T-helper 17 cell (primary cell): ENCODE results near the gene OR2S2. TPM values are rescaled to one million over a fixed set of nuclear protein-coding genes. Genes with fewer than 3 reads are reported as not detected.
"Not testable (repeated sequence)": the region's sequence is repeated elsewhere in the genome, so short reads cannot be mapped to it uniquely, and the experiment has no call there.

Experiments used
- ATAC-seq: fragments of 150-1000 bp; cut with Tn5 transposase; 2 replicates; pipeline ENCODE4 v1.10.0; 2021; ENCODE audit warnings: mild to moderate bottlenecking, moderate library complexity
- DNase-seq, 3 donors: peaks; one replicate each; pipeline versions ENCODE4 v3.0.0 to v3.0.0-alpha.2; 2020 to 2021
- H3K9me3 ChIP-seq: one replicate; pipeline ENCODE4 v1.7.0; 2013; ENCODE audit warnings: low read length, mild to moderate bottlenecking; ENCODE audit not compliant: control insufficient read depth, poor library complexity, severe bottlenecking
- H3K27ac Mint-ChIP-seq: one replicate; pipeline ENCODE4 v1.8.0; 2022; ENCODE audit warnings: mild to moderate bottlenecking, moderate library complexity, mixed read lengths
- H3K27me3 Mint-ChIP-seq: one replicate; pipeline ENCODE4 v1.8.0; 2022; ENCODE audit warnings: mixed read lengths
- H3K36me3 Mint-ChIP-seq: one replicate; pipeline ENCODE4 v1.8.0; 2022; ENCODE audit warnings: low read depth, mixed read lengths
- H3K4me1 Mint-ChIP-seq: one replicate; pipeline ENCODE4 v1.8.0; 2022; ENCODE audit warnings: mild to moderate bottlenecking, mixed read lengths
- H3K4me3 Mint-ChIP-seq: one replicate; pipeline ENCODE4 v1.8.0; 2022; ENCODE audit warnings: mild to moderate bottlenecking, moderate library complexity, mixed read lengths
- total RNA-seq, 4 donors: library from RNA in 2 of 4; stranded (reverse) in 2 of 4; gene quantifications; one replicate each; pipeline ENCODE4 v1.2.3 and lab custom pipeline; 2022 to 2026

Gene OR2S2
- total RNA-seq, 2 donors from 2014 or later, result not detected

DNA sequence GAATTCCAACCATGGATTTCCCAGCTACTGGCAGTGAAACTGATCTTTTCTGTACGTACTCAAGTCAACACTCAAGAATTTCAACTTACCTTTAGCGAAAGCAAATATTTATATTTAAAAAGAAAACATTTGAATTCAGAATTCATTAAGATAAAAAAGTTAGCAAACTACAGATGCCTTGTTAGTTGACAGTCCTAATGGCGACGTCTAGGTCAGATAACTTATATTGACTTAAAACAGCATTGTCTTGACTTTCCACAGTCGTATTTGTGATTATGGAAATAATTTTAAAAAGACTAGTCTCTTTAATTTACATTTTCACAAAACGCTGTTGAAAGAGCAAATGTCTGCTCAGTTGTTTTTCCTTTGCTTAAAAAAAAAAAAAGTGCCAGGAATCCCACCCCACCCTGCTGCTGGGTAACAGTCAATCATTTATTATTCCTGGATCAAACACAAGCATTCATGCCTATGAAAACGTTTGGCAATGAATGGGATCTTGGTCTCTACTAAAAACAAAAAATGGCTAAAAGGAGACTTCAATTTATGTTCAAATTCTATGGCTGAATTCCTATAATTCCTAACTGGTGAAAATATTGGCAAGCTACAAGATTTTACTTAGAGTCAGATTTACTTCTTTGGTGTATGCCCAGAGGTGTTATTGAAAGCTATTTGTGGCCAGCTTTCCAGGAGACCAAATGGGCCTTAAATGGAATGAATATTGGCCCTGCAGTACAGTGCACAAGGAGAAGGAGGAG, 22.0 kb downstream of the OR2S2 start:
- peaks cover 32% of the 10 kb centered on the region for H3K4me1 Mint-ChIP-seq
- no peak for DNase-seq
- peaks cover 3% of the 10 kb centered on the region for H3K9me3 ChIP-seq
- H3K27me3 Mint-ChIP-seq, result no peaks in the 10 kb centered on the region
- ATAC-seq, result no peak
- no peak overlapping the region for H3K27ac Mint-ChIP-seq
- no peaks in the 10 kb centered on the region for H3K36me3 Mint-ChIP-seq
- no peak overlapping the region for H3K4me3 Mint-ChIP-seq

DNA sequence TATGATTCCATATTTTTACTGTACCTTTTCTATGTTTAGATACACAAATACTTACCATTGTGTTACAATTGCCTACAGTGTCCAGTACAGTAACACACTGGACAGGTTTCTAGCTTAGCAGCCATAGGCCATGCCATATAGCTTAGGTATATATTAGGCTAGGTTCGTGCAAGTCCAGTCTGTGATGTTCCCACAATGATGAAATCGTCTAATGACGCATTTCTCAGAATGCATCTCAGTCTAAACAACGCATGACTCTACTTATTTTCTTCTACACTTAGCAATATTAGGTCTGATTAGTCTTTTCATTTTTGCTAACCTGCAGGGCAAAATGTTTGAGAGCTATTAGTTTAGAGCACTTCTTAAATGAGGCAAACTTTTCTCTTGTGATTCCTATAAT, 22.7 kb downstream of the OR2S2 start:
- Mint-ChIP-seq H3K4me1 (peaks cover 25% of the 10 kb centered on the region), H3K27me3 (no peaks in the 10 kb centered on the region), H3K36me3 (no peaks in the 10 kb centered on the region), H3K27ac (no peak overlapping the region), H3K4me3 (no peak overlapping the region)
- DNase-seq (no peak), ATAC-seq (no peak)
- H3K9me3 ChIP-seq, result peaks cover 3% of the 10 kb centered on the region

DNA sequence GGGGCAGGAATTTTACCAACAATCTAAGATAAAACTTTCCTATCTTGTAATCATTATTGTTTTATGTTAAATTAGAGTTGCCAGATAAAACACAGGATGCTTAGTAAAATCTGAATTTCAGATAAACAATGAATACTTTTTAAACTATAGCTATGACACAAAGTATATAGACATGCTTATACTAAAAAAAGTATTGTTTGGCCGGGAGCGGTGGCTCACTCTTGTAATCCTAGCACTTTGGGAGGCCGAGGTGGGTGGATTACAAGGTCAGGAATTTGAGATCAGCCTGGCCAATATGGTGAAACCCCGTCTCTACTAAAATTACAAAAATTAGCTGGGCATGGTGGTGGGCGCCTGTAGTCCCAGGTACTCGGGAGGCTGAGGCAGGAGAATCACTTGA, 23.9 kb downstream of the OR2S2 start:
- not testable (repeated sequence) for H3K36me3 Mint-ChIP-seq, DNase-seq, H3K9me3 ChIP-seq, ATAC-seq, H3K4me3 Mint-ChIP-seq, H3K27me3 Mint-ChIP-seq
- Mint-ChIP-seq H3K27ac (peak overlapping the region; percentile 32), H3K4me1 (peaks cover 17% of the 10 kb centered on the region)

DNA sequence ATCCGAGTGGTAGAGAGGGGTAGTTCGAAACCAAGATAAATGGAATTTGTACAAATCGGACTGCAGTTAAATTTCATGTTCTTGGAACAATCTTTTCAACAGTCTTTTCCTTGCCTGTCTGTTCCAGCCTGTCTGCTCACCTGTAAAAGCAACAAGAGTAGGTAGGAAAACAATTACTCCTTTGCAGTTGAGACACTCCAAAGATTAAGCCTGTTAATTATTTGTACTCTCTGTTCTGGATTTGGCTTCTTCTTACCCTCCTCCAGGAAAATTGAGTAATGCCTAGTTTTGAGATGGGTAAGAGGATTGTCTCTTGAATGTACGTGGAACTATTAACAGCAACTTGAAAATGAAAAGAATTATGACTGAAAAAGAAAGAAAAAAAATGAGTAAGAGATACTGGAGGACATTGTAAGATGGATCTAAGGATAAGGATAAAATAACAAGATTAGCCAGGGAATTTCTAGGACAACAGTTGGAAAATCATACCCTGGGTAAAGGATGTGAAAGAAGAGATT, 24.3 kb downstream of the OR2S2 start:
- no peaks in the 10 kb centered on the region for H3K36me3 Mint-ChIP-seq
- H3K27ac Mint-ChIP-seq, result peak overlapping the region; percentile 32
- ATAC-seq, result no peak
- H3K27me3 Mint-ChIP-seq, result no peaks in the 10 kb centered on the region
- no peak overlapping the region for H3K4me3 Mint-ChIP-seq
- H3K4me1 Mint-ChIP-seq, result peaks cover 13% of the 10 kb centered on the region
- H3K9me3 ChIP-seq, result peaks cover 3% of the 10 kb centered on the region
- no peak for DNase-seq

DNA sequence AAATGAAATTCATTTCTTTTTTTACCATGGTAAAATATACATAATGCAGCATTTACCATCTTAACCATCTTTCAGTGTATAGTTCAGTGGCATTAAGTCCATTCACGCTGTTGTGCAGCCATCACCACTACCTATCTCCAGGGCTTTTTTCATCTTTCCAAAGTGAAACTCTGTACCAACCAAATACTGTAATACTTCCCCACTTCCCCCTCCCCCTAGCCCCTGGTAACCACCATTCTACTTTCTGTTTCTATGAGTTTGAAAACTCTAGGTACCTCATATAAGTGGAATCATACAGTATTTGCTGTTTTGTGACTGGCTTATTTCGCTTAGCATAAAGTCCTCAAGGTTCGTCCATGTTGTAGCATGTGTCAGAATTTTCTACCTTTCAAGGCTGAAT, 25.2 kb downstream of the OR2S2 start:
- peaks cover 3% of the 10 kb centered on the region for H3K9me3 ChIP-seq
- no peak overlapping the region for H3K4me3 Mint-ChIP-seq
- H3K27ac Mint-ChIP-seq, result no peak overlapping the region
- no peaks in the 10 kb centered on the region for H3K27me3 Mint-ChIP-seq
- H3K36me3 Mint-ChIP-seq, result no peaks in the 10 kb centered on the region
- ATAC-seq (no peak), DNase-seq (no peak)
- H3K4me1 Mint-ChIP-seq, result peaks cover 7% of the 10 kb centered on the region

DNA sequence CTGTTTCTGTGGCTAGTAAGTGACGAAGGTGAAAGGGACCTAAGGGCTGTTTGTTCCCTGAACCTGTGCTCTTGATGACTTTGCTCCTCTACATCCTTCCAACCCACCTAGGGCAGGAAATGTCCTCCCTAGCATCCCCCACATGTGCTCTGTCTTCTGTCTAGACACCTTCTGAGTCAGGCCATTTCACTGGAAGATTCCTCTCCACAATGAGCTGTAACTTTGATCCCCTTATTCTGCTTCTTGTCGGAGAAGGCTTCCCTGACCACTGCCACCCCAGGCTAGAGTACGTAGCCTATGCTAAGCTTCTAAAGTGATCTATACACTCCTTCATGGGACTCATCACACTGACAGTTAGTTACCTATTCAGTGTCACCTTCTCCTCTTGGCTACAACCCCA, 27.0 kb downstream of the OR2S2 start:
- no peak for ATAC-seq
- no peak for DNase-seq
- H3K9me3 ChIP-seq, result no peaks in the 10 kb centered on the region
- Mint-ChIP-seq H3K4me1 (peaks cover 7% of the 10 kb centered on the region), H3K36me3 (no peaks in the 10 kb centered on the region), H3K27ac (no peak overlapping the region), H3K4me3 (no peak overlapping the region), H3K27me3 (peaks cover 7% of the 10 kb centered on the region)

DNA sequence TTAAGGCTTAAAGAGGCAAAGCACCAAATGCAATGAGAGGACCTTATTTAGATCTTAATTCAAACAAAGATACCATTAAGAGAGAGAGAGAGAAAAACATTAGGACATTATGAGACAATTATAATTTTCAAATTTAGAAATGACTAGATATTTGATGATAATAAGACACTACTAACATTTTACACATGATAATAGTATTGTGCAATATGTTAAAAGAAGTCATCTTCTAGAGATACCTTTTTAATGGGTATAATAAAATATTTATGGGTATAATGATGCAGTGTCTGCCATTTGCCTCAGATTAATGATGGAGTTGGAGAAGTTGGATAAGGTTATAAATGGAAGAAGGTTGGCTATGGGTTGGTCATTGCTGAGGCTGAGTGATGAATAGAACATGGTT, 27.4 kb downstream of the OR2S2 start:
- H3K4me3 Mint-ChIP-seq, result no peak overlapping the region
- no peaks in the 10 kb centered on the region for H3K9me3 ChIP-seq
- no peak overlapping the region for H3K27ac Mint-ChIP-seq
- peaks cover 7% of the 10 kb centered on the region for H3K4me1 Mint-ChIP-seq
- DNase-seq (no peak), ATAC-seq (no peak)
- H3K36me3 Mint-ChIP-seq, result no peaks in the 10 kb centered on the region
- H3K27me3 Mint-ChIP-seq, result peaks cover 7% of the 10 kb centered on the region

DNA sequence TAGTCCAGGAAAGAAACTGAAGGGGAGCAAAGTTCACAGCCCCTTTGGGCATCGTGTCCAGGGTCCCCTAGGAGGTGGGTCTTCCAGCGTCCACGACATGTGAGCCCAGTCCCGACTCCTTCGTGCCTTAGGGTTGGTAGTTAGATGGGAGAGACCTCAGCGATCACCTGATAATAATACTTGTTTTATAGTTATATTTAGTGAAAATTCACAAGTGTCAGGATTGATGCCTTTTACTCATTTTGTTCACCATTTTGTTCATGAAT, 28.6 kb downstream of the OR2S2 start:
- H3K9me3 ChIP-seq, result no peaks in the 10 kb centered on the region
- ATAC-seq (no peak), DNase-seq (no peak)
- Mint-ChIP-seq H3K27ac (no peak overlapping the region), H3K27me3 (peaks cover 7% of the 10 kb centered on the region), H3K4me1 (peaks cover 7% of the 10 kb centered on the region), H3K4me3 (no peak overlapping the region), H3K36me3 (no peaks in the 10 kb centered on the region)

DNA sequence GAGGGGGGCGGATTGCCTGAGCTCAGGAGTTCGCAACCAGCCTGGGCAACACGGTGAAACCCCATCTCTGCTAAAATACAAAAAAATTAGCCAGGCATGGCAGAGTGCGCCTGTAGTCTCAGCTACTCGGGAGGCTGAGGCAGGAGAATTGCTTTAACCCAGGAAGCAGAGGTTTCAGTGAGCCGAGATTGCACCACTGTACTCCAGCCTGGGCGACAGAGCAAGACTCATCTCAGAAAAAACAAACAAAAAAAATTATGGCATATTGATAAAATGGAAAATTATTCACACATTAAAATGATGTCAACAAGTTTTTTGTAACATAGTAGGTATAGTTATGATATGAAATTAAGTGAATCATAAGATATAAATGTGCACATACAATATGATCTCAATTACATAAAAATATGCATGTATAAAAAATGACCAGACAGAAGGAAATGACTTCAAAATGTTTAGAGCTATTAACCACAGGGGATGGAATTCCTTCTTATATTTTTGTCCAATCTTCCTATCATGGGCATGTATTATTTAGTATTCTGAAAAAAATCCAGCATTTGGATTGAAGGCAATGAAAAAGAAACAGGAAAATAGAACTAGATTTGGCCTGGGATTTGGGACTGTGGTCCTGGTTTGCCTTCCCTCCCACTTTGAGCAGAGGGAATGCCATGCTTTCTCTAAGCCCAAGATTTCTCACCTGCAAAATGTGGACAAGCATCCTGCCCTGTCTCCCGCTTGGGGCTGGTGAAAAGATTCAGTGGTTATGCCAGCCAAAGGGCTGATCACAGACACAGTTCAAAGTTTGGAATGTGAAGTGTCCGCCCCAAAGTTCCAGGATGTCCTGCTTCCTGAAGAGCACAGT, 29.1 kb downstream of the OR2S2 start:
- Mint-ChIP-seq H3K27me3 (peaks cover 7% of the 10 kb centered on the region), H3K4me1 (peaks cover 9% of the 10 kb centered on the region)

DNA sequence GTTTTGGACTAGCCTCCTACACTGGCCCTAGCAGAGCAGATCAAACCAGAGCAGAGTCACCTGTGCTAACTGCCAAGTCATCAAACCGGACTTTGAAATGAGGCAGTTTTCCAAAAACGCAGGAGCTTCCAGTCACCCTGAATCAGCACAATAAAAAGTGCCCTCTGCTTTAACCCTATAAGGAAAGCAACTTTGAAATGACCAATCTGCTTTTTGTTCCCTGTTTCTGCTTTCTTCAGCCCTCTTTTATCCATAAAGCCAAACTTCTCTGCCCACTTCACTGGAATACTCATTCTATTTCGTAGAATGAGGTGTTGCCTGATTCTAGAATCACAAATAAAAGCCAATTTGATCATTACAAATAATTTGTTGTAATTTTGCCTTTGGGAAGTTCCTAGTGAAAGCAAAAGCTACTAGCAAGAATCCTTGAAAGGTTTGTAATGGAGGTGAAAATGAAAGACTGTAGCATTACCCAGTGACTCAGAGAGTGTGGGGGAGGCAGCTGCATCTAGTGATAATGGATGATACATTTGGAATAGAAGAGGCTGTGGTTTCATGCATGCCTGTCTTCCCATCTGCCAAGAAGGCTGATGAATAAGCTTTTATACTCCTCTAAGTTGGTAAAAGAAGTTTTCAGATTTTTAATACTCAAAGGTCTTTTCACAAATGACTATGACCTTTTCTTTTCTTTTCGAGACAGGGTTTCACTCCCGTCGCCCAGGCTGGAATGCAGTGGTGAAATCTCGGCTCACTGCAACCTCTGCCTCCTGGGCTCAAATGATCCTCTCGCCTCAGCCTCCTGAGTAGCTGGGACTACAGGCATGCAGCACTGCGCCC, 33.8 kb downstream of the OR2S2 start:
- ATAC-seq (no peak), DNase-seq (no peak)
- Mint-ChIP-seq H3K4me3 (no peak overlapping the region), H3K27me3 (peaks cover 7% of the 10 kb centered on the region), H3K36me3 (no peaks in the 10 kb centered on the region), H3K4me1 (peaks cover 3% of the 10 kb centered on the region), H3K27ac (no peak overlapping the region)
- H3K9me3 ChIP-seq, result no peaks in the 10 kb centered on the region

More for the DNA sequence above, 29.1 kb downstream of the OR2S2 start:
- no peaks in the 10 kb centered on the region for H3K36me3 Mint-ChIP-seq
- no peak for ATAC-seq
- H3K9me3 ChIP-seq, result no peaks in the 10 kb centered on the region
- H3K4me3 Mint-ChIP-seq, result no peak overlapping the region
- DNase-seq, result no peak
- H3K27ac Mint-ChIP-seq, result no peak overlapping the region

DNA sequence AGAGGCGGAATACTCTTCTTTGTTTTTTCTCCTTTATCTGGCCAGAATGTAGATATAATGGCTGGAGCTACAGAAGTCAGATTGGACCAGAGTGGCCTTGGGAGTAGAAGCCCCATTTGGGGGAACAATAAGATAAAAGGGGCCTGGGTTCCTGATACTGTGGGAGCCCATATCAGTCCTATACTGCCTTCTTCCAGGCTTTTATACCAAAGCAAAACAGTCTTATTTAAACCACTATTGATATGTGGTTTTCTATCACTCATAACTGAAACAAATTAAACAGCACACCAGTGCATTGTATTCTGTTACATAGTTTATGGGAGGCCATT, 34.4 kb downstream of the OR2S2 start:
- peaks cover 3% of the 10 kb centered on the region for H3K4me1 Mint-ChIP-seq

DNA sequence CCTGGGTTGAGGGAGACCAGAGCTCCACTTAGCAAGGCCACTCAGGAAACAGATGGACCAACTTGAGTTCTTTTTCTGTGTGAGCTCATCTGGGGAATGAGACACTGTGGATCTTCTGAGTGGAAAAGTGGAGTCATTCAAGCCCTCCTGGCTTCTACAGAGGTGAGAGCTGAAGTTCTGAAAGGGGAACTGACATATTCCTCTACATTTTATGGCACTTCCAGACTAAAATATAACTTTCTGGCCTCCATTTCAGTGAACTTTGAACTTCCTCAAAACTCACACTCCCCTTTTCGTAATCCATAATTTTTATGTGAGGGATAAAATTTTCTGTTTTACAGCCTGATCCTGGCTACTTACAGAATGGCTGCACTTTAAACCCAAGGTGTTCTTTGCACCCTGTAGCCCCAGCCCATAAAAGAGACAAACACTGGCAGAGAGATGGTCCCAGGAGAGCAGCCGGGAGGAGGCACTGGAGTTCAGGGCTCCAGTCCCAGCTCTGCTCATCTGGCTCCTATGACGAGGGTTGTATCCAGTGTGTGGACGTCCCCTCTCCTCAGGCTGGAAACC, 37.8 kb downstream of the OR2S2 start:
- H3K27ac Mint-ChIP-seq, result no peak overlapping the region
- no peaks in the 10 kb centered on the region for H3K36me3 Mint-ChIP-seq
- DNase-seq (no peak), ATAC-seq (no peak)
- no peak overlapping the region for H3K4me3 Mint-ChIP-seq
- peaks cover 3% of the 10 kb centered on the region for H3K4me1 Mint-ChIP-seq
- no peaks in the 10 kb centered on the region for H3K9me3 ChIP-seq
- H3K27me3 Mint-ChIP-seq, result no peaks in the 10 kb centered on the region

More for the DNA sequence above, 34.4 kb downstream of the OR2S2 start:
- Mint-ChIP-seq H3K27ac (no peak overlapping the region), H3K4me3 (no peak overlapping the region), H3K36me3 (no peaks in the 10 kb centered on the region), H3K27me3 (peaks cover 7% of the 10 kb centered on the region)
- no peaks in the 10 kb centered on the region for H3K9me3 ChIP-seq
- ATAC-seq (no peak), DNase-seq (no peak)
